ENCODE results near the gene FILIP1L.

DNA sequence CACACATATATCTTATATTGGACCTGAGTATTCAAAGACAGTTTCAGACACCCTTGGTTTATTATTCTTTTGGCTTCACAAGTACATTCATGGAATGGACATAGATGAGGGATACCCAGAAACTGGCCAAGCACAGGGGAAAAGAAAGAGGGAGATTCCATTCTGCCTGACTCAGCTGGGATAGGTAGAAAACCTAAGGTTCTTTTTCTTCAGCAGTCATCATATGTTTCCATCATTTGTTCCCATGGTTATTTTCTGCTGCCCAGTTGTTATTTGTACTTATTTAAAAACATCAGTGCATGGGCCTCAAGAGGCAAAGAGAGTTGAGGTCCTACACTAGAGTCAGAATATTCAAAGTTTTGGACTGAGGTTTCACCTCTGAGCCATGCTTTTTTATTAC lies 91.8 kb downstream of the FILIP1L start:
- TF ChIP-seq EP300 (IDR thresholded peaks at IDR 0.05; ENCODE audit: borderline replicate concordance in 1 of 2, low read depth in 1 of 2, low read length in 1 of 2) (no peak), MXI1 (IDR thresholded peaks at IDR 0.05; ENCODE audit: low read depth, low read length) (no peak), NFIC (IDR thresholded peaks at IDR 0.05; ENCODE audit: borderline replicate concordance) (no peak), RFX5 (IDR thresholded peaks at IDR 0.05; ENCODE audit: low read length) (no peak), RAD21 (IDR thresholded peaks at IDR 0.05; ENCODE audit: low read length) (no peak), YY1 (IDR thresholded peaks at IDR 0.05; ENCODE audit: low read depth) (no peak)
- TF ChIP-seq, protein P1, sequence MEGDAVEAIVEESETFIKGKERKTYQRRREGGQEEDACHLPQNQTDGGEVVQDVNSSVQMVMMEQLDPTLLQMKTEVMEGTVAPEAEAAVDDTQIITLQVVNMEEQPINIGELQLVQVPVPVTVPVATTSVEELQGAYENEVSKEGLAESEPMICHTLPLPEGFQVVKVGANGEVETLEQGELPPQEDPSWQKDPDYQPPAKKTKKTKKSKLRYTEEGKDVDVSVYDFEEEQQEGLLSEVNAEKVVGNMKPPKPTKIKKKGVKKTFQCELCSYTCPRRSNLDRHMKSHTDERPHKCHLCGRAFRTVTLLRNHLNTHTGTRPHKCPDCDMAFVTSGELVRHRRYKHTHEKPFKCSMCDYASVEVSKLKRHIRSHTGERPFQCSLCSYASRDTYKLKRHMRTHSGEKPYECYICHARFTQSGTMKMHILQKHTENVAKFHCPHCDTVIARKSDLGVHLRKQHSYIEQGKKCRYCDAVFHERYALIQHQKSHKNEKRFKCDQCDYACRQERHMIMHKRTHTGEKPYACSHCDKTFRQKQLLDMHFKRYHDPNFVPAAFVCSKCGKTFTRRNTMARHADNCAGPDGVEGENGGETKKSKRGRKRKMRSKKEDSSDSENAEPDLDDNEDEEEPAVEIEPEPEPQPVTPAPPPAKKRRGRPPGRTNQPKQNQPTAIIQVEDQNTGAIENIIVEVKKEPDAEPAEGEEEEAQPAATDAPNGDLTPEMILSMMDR (IDR thresholded peaks at IDR 0.05): no peak
- TF ChIP-seq, protein P2, sequence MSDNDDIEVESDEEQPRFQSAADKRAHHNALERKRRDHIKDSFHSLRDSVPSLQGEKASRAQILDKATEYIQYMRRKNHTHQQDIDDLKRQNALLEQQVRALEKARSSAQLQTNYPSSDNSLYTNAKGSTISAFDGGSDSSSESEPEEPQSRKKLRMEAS (IDR thresholded peaks at IDR 0.05; ENCODE audit: low read depth): no peak
- TF ChIP-seq, protein P3, sequence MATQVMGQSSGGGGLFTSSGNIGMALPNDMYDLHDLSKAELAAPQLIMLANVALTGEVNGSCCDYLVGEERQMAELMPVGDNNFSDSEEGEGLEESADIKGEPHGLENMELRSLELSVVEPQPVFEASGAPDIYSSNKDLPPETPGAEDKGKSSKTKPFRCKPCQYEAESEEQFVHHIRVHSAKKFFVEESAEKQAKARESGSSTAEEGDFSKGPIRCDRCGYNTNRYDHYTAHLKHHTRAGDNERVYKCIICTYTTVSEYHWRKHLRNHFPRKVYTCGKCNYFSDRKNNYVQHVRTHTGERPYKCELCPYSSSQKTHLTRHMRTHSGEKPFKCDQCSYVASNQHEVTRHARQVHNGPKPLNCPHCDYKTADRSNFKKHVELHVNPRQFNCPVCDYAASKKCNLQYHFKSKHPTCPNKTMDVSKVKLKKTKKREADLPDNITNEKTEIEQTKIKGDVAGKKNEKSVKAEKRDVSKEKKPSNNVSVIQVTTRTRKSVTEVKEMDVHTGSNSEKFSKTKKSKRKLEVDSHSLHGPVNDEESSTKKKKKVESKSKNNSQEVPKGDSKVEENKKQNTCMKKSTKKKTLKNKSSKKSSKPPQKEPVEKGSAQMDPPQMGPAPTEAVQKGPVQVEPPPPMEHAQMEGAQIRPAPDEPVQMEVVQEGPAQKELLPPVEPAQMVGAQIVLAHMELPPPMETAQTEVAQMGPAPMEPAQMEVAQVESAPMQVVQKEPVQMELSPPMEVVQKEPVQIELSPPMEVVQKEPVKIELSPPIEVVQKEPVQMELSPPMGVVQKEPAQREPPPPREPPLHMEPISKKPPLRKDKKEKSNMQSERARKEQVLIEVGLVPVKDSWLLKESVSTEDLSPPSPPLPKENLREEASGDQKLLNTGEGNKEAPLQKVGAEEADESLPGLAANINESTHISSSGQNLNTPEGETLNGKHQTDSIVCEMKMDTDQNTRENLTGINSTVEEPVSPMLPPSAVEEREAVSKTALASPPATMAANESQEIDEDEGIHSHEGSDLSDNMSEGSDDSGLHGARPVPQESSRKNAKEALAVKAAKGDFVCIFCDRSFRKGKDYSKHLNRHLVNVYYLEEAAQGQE (IDR thresholded peaks at IDR 0.05; ENCODE audit: low read depth, low read length): no peak

Data from SK-N-SH (cell line).